Endodermal cell (in vitro differentiated cells): Measurements from ENCODE around the gene IGF2. TPM values are rescaled to one million over a fixed set of nuclear protein-coding genes. Genes with fewer than 3 reads are reported as not detected.
A peak's percentile ranks its signal among the peaks of the same experiment; 100 is the strongest.
"Not testable (repeated sequence)": the region's sequence is repeated elsewhere in the genome, so short reads cannot be mapped to it uniquely, and the experiment has no call there.

Experiments used
- DNase-seq: peaks from one replicate; pipeline ENCODE4 v3.0.0-alpha.2; 2017
- H3K27ac ChIP-seq: 2 replicates; pipeline ENCODE4 v1.5.1; 2013; ENCODE audit warnings: mild to moderate bottlenecking, low read depth, low read length, moderate library complexity
- H3K27me3 ChIP-seq: 2 replicates; pipeline ENCODE4 v1.6.1; 2013; ENCODE audit warnings: mild to moderate bottlenecking, low read length, moderate library complexity; ENCODE audit not compliant: insufficient read depth, control insufficient read depth, poor library complexity, severe bottlenecking
- H3K36me3 ChIP-seq: 2 replicates; pipeline ENCODE4 v1.7.0; 2013; ENCODE audit warnings: mild to moderate bottlenecking, low read length, moderate library complexity; ENCODE audit not compliant: control insufficient read depth, insufficient read depth
- H3K4me1 ChIP-seq: one replicate; pipeline ENCODE4 v1.7.0; 2013; ENCODE audit warnings: low read length; ENCODE audit not compliant: control insufficient read depth, insufficient read depth
- H3K4me3 ChIP-seq: 2 replicates; pipeline ENCODE4 v1.5.1; 2013; ENCODE audit warnings: mild to moderate bottlenecking, low read length, moderate library complexity
- H3K9ac ChIP-seq: 2 replicates; pipeline ENCODE4 v1.6.1; 2013; ENCODE audit warnings: mild to moderate bottlenecking, low read length, moderate library complexity; ENCODE audit not compliant: poor library complexity, severe bottlenecking; ENCODE audit errors: extremely low read depth
- H3K9me3 ChIP-seq: 2 replicates; pipeline ENCODE4 v1.6.1; 2013; ENCODE audit warnings: mild to moderate bottlenecking, low read length, moderate library complexity; ENCODE audit not compliant: control insufficient read depth
- H3K27ac Mint-ChIP-seq: 2 replicates; pipeline ENCODE4 v1.8.0; 2020; ENCODE audit warnings: mixed read lengths
- H3K27me3 Mint-ChIP-seq: 2 replicates; pipeline ENCODE4 v1.8.0; 2021; ENCODE audit warnings: mild to moderate bottlenecking, mixed read lengths; ENCODE audit not compliant: insufficient read depth
- H3K36me3 Mint-ChIP-seq: 2 replicates; pipeline ENCODE4 v1.8.0; 2020; ENCODE audit warnings: low read depth, mixed read lengths
- H3K4me1 Mint-ChIP-seq: 2 replicates; pipeline ENCODE4 v1.8.0; 2020; ENCODE audit warnings: mixed read lengths
- H3K4me3 Mint-ChIP-seq: 2 replicates; pipeline ENCODE4 v1.8.0; 2020; ENCODE audit warnings: mild to moderate bottlenecking, moderate library complexity, mixed read lengths
- H3K9me3 Mint-ChIP-seq: 2 replicates; pipeline ENCODE4 v1.8.0; 2020; ENCODE audit warnings: mild to moderate bottlenecking, mixed read lengths
- WGBS, 2 experiments: methylation state at CpG; one replicate each; pipeline versions ENCODE4 v1.1.5 to v1.1.7; 2013; ENCODE audit warnings: missing lambda C conversion rate in 2 of 2, mixed read lengths in 1 of 2; ENCODE audit not compliant: insufficient coverage in 1 of 2, insufficient read length in 1 of 2; 5-methylcytosine and 5-hydroxymethylcytosine counted together
- total RNA-seq, 2 donors: library from RNA; stranded (reverse); fragmentation: NEBNext Ultra II Directional in 1 of 2; extraction: Animal tissue kit (Norgen Biotek cat#: 25700) in 1 of 2; gene quantifications; 2 replicates in 1 of 2; 3 replicates in 1 of 2; pipeline ENCODE4 v1.2.1, GENCODE V29; 2021
- TF ChIP-seq, protein P1 (sequence below): fragments of 200-600 bp; sonication (generic); conservative IDR thresholded peaks from 2 replicates; pipeline ENCODE4 v1.5.0; 2021; ENCODE audit warnings: antibody characterized with exemption, mild to moderate bottlenecking

The IGF2 gene
- total RNA-seq, 2 donors from 2014 or later, result 0.80 to 5.1 TPM

DNA sequence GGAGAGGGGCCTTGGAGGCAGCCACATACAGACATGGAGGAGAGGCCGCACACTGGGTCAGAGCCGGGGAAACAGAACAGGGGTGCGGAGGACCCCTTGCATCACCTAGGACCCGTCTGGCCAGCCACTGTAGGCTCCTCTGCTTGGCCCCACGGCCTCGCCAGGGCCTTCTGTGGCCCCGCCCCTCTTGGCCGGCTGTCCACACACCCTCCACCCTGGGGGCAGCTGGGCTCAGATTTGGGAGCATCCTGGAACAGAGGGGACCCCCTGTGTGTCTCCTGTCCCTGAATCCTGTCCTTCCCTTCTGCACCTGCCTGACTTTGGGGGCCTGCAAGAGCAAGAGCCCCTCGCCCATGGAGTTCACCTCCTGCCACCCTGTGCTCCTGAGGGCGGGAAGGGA is 40.3 kb upstream of the IGF2 start:
- no peak for DNase-seq
- peaks cover under 1% of the 10 kb centered on the region for H3K27me3 Mint-ChIP-seq
- TF ChIP-seq, protein P1, sequence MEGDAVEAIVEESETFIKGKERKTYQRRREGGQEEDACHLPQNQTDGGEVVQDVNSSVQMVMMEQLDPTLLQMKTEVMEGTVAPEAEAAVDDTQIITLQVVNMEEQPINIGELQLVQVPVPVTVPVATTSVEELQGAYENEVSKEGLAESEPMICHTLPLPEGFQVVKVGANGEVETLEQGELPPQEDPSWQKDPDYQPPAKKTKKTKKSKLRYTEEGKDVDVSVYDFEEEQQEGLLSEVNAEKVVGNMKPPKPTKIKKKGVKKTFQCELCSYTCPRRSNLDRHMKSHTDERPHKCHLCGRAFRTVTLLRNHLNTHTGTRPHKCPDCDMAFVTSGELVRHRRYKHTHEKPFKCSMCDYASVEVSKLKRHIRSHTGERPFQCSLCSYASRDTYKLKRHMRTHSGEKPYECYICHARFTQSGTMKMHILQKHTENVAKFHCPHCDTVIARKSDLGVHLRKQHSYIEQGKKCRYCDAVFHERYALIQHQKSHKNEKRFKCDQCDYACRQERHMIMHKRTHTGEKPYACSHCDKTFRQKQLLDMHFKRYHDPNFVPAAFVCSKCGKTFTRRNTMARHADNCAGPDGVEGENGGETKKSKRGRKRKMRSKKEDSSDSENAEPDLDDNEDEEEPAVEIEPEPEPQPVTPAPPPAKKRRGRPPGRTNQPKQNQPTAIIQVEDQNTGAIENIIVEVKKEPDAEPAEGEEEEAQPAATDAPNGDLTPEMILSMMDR, result no peak
- H3K4me3 Mint-ChIP-seq, result no peak overlapping the region
- Histone ChIP-seq H3K9ac (no peak overlapping the region), H3K4me1 (no peaks in the 10 kb centered on the region), H3K9me3 (no peaks in the 10 kb centered on the region), H3K36me3 (no peaks in the 10 kb centered on the region), H3K27ac (no peak overlapping the region), H3K27me3 (peaks cover under 1% of the 10 kb centered on the region), H3K4me3 (no peak overlapping the region)
- H3K36me3 Mint-ChIP-seq, result no peaks in the 10 kb centered on the region
- no peaks in the 10 kb centered on the region for H3K4me1 Mint-ChIP-seq
- WGBS, 2 experiments, result 91 to 95% methylated on average over 7 to 10 of the region's 10 CpGs
- no peaks in the 10 kb centered on the region for H3K9me3 Mint-ChIP-seq
- H3K27ac Mint-ChIP-seq, result no peak overlapping the region

DNA sequence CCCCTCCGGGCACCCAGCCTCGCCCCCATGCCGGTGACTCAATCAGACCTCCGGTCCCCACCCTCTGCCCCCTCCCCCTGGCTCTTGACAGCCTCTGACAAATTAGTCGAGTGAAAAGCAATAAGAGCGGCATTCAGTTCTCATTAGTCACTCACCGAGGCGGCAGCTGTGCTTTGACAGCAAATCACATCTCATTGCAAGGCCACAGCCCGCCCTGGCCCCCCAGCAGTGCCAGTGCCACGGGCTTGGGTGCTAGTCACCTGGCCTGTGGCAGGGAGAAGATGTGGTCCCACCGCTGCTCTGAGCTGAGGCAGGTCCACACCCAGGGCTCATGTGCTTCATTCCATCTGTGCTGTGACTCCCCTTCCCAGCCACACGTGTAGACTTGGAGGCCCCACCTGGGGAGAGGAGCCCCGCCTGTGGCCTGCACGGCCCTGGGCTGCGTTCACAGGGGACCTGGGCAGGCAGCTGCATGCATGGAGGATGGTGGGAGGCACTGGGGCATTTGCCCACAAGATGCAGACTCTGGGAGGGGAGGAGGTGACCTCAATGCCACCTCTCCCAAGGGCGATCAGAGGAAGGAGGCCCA is 39.8 kb upstream of the IGF2 start:
- WGBS, 2 experiments, result 67 to 75% methylated on average over 10 to 16 of the region's 16 CpGs
- no peaks in the 10 kb centered on the region for H3K27me3 Mint-ChIP-seq
- H3K9ac ChIP-seq, result no peak overlapping the region

DNA sequence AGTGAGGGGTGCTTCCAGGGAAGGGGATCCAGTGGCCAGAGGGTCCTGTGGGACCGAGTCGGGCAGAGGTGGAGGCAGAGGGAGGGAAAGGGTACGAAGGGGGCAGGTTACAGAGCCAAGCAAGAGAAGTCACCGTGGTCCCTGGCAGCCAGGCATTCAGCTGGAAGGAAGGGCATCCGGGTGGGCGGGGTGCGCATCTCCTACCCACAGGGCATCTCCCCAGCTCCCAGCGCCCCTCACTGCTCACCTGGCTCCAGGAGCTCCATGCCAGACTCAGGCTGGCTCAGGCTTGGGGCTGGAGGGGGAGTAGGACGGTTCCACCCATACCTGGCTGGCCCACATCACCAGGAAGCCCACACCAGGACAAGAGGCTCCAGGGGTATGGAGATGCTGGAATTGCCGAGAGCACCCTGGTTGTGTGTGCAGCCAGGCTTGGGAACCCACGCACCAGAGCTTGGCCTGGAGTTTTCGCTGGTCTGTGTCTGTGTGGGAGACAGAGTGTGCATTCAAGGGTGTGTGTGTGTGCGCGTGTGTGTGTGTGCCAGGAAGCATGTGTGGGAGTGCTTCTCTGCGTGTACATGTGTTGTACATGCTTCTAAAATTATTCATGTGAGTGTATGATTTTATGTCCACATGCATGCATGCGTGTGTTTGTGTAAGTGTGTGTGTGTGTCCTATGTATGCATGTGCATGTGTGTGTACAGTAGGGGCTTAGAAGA is 39.0 kb upstream of the IGF2 start:
- not testable (repeated sequence) for H3K27me3 Mint-ChIP-seq, DNase-seq, H3K4me1 Mint-ChIP-seq, H3K27ac Mint-ChIP-seq, H3K36me3 Mint-ChIP-seq, H3K36me3 ChIP-seq, H3K4me3 ChIP-seq, H3K9me3 ChIP-seq, H3K4me3 Mint-ChIP-seq, H3K9ac ChIP-seq, H3K9me3 Mint-ChIP-seq, H3K27ac ChIP-seq, H3K4me1 ChIP-seq, H3K27me3 ChIP-seq
- 83 to 90% methylated on average over 12 to 14 of the region's 16 CpGs for WGBS, 2 experiments

More for the DNA sequence above, 39.8 kb upstream of the IGF2 start:
- no peaks in the 10 kb centered on the region for H3K36me3 Mint-ChIP-seq
- H3K4me3 Mint-ChIP-seq, result no peak overlapping the region
- no peaks in the 10 kb centered on the region for H3K4me1 ChIP-seq
- no peaks in the 10 kb centered on the region for H3K27me3 ChIP-seq
- TF ChIP-seq, protein P1, result no peak
- no peaks in the 10 kb centered on the region for H3K9me3 ChIP-seq
- H3K4me3 ChIP-seq, result no peak overlapping the region
- H3K9me3 Mint-ChIP-seq, result no peaks in the 10 kb centered on the region
- DNase-seq, result no peak
- no peaks in the 10 kb centered on the region for H3K4me1 Mint-ChIP-seq
- H3K36me3 ChIP-seq, result no peaks in the 10 kb centered on the region
- H3K27ac ChIP-seq, result peak overlapping the region; percentile 47
- H3K27ac Mint-ChIP-seq, result no peak overlapping the region
